ENCODE data around the gene STAT5B. TPM values are rescaled to one million over a fixed set of nuclear protein-coding genes. Genes with fewer than 3 reads are reported as not detected.

STAT5B gene
- total RNA-seq, 1 experiment from 2014 or later, result 7.1 TPM

GRCh38 chr17:42199416-42200011 is 76.7 kb downstream of the STAT5B start:
- BruUV-seq (replicated peaks), result no TSS peak
- Histone ChIP-seq H3K4me1 (ENCODE audit: control insufficient read depth in 1 of 2, insufficient read depth in 2 of 2, low read length in 2 of 2) (peaks cover 0 to 3% of the 10 kb centered on the region in 2 experiments; a peak in 1 of 4 replicates), H3K4me2 (ENCODE audit: low read length) (no peak overlapping the region), H3K27ac (ENCODE audit: low read depth, low read length) (no peak overlapping the region), H3K9ac (ENCODE audit: low read length) (no peak overlapping the region), H3K36me3 (ENCODE audit: control insufficient read depth in 1 of 2, insufficient read depth in 2 of 2, low read length in 2 of 2) (no peaks in the 10 kb centered on the region), H3K27me3 (ENCODE audit: insufficient read depth, low read length) (no peaks in the 10 kb centered on the region), H4K20me1 (ENCODE audit: insufficient read depth) (no peaks in the 10 kb centered on the region), H2AFZ (ENCODE audit: low read depth, low read length, poor library complexity, severe bottlenecking) (no peak overlapping the region), H3K4me3 (replicated peaks in 1 of 2; ENCODE audit: low read depth in 1 of 2, low read length in 2 of 2) (no peak overlapping the region), H3K9me3 (ENCODE audit: control insufficient read depth in 1 of 2, insufficient read depth in 1 of 2, low read depth in 1 of 2, low read length in 2 of 2) (no peaks in the 10 kb centered on the region), H3K9me2 (ENCODE audit: insufficient read depth) (no peaks in the 10 kb centered on the region), H3K79me2 (ENCODE audit: insufficient read depth, low read length) (no peaks in the 10 kb centered on the region)
- intact Hi-C loops (cut with micrococcal nuclease), result no loop called here
- RAD21 ChIA-PET (ENCODE audit: low non-redundant PET in 1 of 2, low total read pairs in 2 of 2, uncharacterized antibody in 2 of 2, unreplicated experiment in 2 of 2), result no interaction called here
- DNase-seq (ENCODE audit: low read depth, low spot score), result no peak
- TF ChIP-seq EZH2 (IDR thresholded peaks at IDR 0.05), result no peak
- TF ChIP-seq POLR2A (IDR thresholded peaks at IDR 0.05; ENCODE audit: borderline replicate concordance, extremely low read depth, insufficient read depth, insufficient read length), result no peak
- TF ChIP-seq ZFX (IDR thresholded peaks at IDR 0.05), result no peak
- TF ChIP-seq, protein P1, sequence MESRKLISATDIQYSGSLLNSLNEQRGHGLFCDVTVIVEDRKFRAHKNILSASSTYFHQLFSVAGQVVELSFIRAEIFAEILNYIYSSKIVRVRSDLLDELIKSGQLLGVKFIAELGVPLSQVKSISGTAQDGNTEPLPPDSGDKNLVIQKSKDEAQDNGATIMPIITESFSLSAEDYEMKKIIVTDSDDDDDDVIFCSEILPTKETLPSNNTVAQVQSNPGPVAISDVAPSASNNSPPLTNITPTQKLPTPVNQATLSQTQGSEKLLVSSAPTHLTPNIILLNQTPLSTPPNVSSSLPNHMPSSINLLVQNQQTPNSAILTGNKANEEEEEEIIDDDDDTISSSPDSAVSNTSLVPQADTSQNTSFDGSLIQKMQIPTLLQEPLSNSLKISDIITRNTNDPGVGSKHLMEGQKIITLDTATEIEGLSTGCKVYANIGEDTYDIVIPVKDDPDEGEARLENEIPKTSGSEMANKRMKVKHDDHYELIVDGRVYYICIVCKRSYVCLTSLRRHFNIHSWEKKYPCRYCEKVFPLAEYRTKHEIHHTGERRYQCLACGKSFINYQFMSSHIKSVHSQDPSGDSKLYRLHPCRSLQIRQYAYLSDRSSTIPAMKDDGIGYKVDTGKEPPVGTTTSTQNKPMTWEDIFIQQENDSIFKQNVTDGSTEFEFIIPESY (IDR thresholded peaks at IDR 0.05; ENCODE audit: extremely low read depth, insufficient replicate concordance, low read length), result no peak
- TF ChIP-seq RAD21 (IDR thresholded peaks at IDR 0.05; ENCODE audit: low read depth), result no peak
- TF ChIP-seq ELF1 (IDR thresholded peaks at IDR 0.05; ENCODE audit: borderline replicate concordance, low read depth), result no peak
- no peak for TF ChIP-seq YY1 (IDR thresholded peaks at IDR 0.05; ENCODE audit: extremely low read depth, insufficient replicate concordance, low read depth, low read length)
- no peak for TF ChIP-seq EGR1 (IDR thresholded peaks at IDR 0.05; ENCODE audit: low read depth)
- no peak for TF ChIP-seq TCF7L2 (IDR thresholded peaks at IDR 0.05; ENCODE audit: borderline replicate concordance, extremely low read depth, insufficient read depth, insufficient read length)
- no peak for TF ChIP-seq FOSL1 (IDR thresholded peaks at IDR 0.05; ENCODE audit: low read depth)
- no peak for TF ChIP-seq CTCF (IDR thresholded peaks at IDR 0.05 in 2 of 3, conservative IDR thresholded peaks at IDR 0.05 in 1 of 3; ENCODE audit: borderline replicate concordance in 1 of 3, insufficient read depth in 1 of 3, low read depth in 2 of 3, low read length in 2 of 3)
- TF ChIP-seq CEBPB (IDR thresholded peaks at IDR 0.05; ENCODE audit: low read depth), result no peak
- no peak for ATAC-seq
- POLR2A ChIA-PET, result no interaction called here
- CTCF ChIA-PET, result interaction anchor here (2.0 kb wide), 1 partner anchor 22 kb away, joined by 6 read pairs; no protein-coding TSS in a partner anchor

Measured in HCT116 (cell line).